DMS53 (cell line): ENCODE data around the gene GLDC.
"Not testable (repeated sequence)": the region's sequence is repeated elsewhere in the genome, so short reads cannot be mapped to it uniquely, and the experiment has no call there.

Experiments
- DNase-seq: peaks from one replicate; lab custom pipeline; 2025; lab: John Stamatoyannopoulos, UW

The GLDC gene

GRCh38 chr9:6565312-6565711 is 80.2 kb downstream of the GLDC start:
- DNase-seq, result no peak

- DNase-seq, result no peak
Measured at GRCh38 chr9:6564868-6565267, 80.7 kb downstream of the GLDC start.

- no peak for DNase-seq
Measured at GRCh38 chr9:6564360-6564759, 81.2 kb downstream of the GLDC start.

GRCh38 chr9:6562871-6563430 is 82.6 kb downstream of the GLDC start:
- no peak for DNase-seq

GRCh38 chr9:6562201-6562600 is 83.3 kb downstream of the GLDC start:
- DNase-seq, result no peak

GRCh38 chr9:6557883-6558616 is 87.5 kb downstream of the GLDC start:
- DNase-seq, result peak; percentile 26

- no peak for DNase-seq
Measured at GRCh38 chr9:6553866-6554265, 91.7 kb downstream of the GLDC start.

- DNase-seq, result no peak
Measured at GRCh38 chr9:6552498-6553121, 92.9 kb downstream of the GLDC start.

- peak; percentile 66 for DNase-seq
Measured at GRCh38 chr9:6552033-6552432, 93.5 kb downstream of the GLDC start.

- DNase-seq, result no peak
Measured at GRCh38 chr9:6551136-6551535, 94.4 kb downstream of the GLDC start.

- no peak for DNase-seq
Measured at GRCh38 chr9:6549106-6549800, 96.3 kb downstream of the GLDC start.

GRCh38 chr9:6545017-6545691 is 100.4 kb downstream of the GLDC start:
- peak; percentile 82 for DNase-seq

GRCh38 chr9:6543204-6543603 is 102.3 kb downstream of the GLDC start:
- no peak for DNase-seq

- not testable (repeated sequence) for DNase-seq
Measured at GRCh38 chr9:6542617-6543016, 102.9 kb downstream of the GLDC start.

- DNase-seq, result no peak
Measured at GRCh38 chr9:6538666-6539071, 106.9 kb downstream of the GLDC start.

- no peak for DNase-seq
Measured at GRCh38 chr9:6535594-6535993, 109.9 kb downstream of the GLDC start.

- no peak for DNase-seq
Measured at GRCh38 chr9:6525326-6526045, 120.0 kb downstream of the GLDC start.

- DNase-seq, result no peak
Measured at GRCh38 chr9:6522263-6522662, 123.3 kb downstream of the GLDC start.

GRCh38 chr9:6512085-6512657 is 133.4 kb downstream of the GLDC start:
- no peak for DNase-seq

- no peak for DNase-seq
Measured at GRCh38 chr9:6506571-6506970, 139.0 kb downstream of the GLDC start.

GRCh38 chr9:6502399-6502798 is 143.1 kb downstream of the GLDC start:
- no peak for DNase-seq
